PFSK-1 (cell line): ENCODE measurements around the gene LAMB3.

Experiments used
- FOXP2 ChIP-seq: optimal IDR thresholded peaks from 2 replicates; pipeline ENCODE3; 2011; ENCODE audit warnings: borderline replicate concordance, control low read depth, inconsistent platforms; ENCODE audit not compliant: insufficient read depth; ENCODE audit errors: extremely low read length, extremely low read depth
- POLR2AphosphoS5 ChIP-seq: IDR thresholded peaks from 2 replicates; pipeline ENCODE4 v1.6.1; 2012; ENCODE audit warnings: low read depth, mild to moderate bottlenecking, control low read depth, low read length, moderate library complexity
- SIN3A ChIP-seq: IDR thresholded peaks from 2 replicates; pipeline ENCODE4 v1.6.1; 2012; ENCODE audit warnings: mild to moderate bottlenecking, low read length, moderate library complexity, borderline replicate concordance; ENCODE audit not compliant: insufficient read depth
- TAF1 ChIP-seq: IDR thresholded peaks from 2 replicates; pipeline ENCODE4 v1.6.1; 2012; ENCODE audit warnings: low read length, control low read depth, borderline replicate concordance; ENCODE audit not compliant: insufficient read depth
- TF ChIP-seq, protein P1 (sequence below), 2 experiments: IDR thresholded peaks; 2 replicates each; pipeline versions ENCODE4 v1.6.1 to v1.8.0; 2011 to 2012; ENCODE audit warnings: low read depth in 2 of 2, low read length in 2 of 2, control low read depth in 1 of 2, inconsistent platforms in 1 of 2, mild to moderate bottlenecking in 1 of 2, moderate library complexity in 1 of 2; ENCODE audit not compliant: insufficient read depth in 1 of 2

DNA sequence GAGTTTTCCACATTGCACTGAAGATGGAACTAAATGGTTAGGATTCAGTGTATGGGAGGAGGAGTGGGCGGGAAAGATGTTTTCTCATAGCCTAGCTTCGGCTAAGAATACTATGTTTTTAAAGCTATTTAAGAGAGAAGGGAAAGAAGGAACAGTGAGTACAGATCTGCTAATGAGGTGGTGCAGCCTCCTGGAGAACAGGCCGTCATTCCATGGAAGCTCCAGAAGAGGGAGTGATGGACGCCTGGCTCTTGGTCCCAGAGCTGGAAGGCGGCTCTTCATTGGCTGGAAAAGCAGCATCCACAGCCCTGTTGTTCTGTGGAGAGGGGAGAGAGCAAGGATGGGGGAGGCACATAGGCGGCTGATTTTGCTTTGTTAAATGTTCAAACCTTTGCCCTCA is 61.8 kb downstream of the LAMB3 start:
- TF ChIP-seq, protein P1, sequence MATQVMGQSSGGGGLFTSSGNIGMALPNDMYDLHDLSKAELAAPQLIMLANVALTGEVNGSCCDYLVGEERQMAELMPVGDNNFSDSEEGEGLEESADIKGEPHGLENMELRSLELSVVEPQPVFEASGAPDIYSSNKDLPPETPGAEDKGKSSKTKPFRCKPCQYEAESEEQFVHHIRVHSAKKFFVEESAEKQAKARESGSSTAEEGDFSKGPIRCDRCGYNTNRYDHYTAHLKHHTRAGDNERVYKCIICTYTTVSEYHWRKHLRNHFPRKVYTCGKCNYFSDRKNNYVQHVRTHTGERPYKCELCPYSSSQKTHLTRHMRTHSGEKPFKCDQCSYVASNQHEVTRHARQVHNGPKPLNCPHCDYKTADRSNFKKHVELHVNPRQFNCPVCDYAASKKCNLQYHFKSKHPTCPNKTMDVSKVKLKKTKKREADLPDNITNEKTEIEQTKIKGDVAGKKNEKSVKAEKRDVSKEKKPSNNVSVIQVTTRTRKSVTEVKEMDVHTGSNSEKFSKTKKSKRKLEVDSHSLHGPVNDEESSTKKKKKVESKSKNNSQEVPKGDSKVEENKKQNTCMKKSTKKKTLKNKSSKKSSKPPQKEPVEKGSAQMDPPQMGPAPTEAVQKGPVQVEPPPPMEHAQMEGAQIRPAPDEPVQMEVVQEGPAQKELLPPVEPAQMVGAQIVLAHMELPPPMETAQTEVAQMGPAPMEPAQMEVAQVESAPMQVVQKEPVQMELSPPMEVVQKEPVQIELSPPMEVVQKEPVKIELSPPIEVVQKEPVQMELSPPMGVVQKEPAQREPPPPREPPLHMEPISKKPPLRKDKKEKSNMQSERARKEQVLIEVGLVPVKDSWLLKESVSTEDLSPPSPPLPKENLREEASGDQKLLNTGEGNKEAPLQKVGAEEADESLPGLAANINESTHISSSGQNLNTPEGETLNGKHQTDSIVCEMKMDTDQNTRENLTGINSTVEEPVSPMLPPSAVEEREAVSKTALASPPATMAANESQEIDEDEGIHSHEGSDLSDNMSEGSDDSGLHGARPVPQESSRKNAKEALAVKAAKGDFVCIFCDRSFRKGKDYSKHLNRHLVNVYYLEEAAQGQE (IDR thresholded peaks at IDR 0.05; ENCODE audit: insufficient read depth in 1 of 2, low read depth in 2 of 2, low read length in 2 of 2): no peak
- no peak for TF ChIP-seq POLR2AphosphoS5
- TF ChIP-seq SIN3A: no peak
- no peak for TF ChIP-seq TAF1
- TF ChIP-seq FOXP2: no peak
